GM23248 (cell line): ENCODE results near the gene BNIP3. TPM values are rescaled to one million over a fixed set of nuclear protein-coding genes. Genes with fewer than 3 reads are reported as not detected.

Experiments
- DNase-seq: peaks from one replicate; pipeline ENCODE4 v3.0.0-alpha.2; 2015
- H2AFZ ChIP-seq: fragments of 200-600 bp; sonication (generic); 2 replicates; pipeline ENCODE4 v1.6.1; 2016; ENCODE audit warnings: antibody characterized with exemption
- H3F3A ChIP-seq: fragments of 200-600 bp; sonication (generic); 2 replicates; pipeline ENCODE4 v1.6.1; 2016; ENCODE audit warnings: mild to moderate bottlenecking, antibody characterized with exemption, mixed run types; ENCODE audit not compliant: insufficient read depth
- H3K27ac ChIP-seq: fragments of 200-600 bp; sonication (generic); 2 replicates; pipeline ENCODE4 v1.5.1; 2016; ENCODE audit warnings: mild to moderate bottlenecking
- H3K27me3 ChIP-seq: fragments of 200-600 bp; sonication (generic); replicated peaks from 2 replicates; pipeline ENCODE4 v1.6.1; 2016; ENCODE audit warnings: mild to moderate bottlenecking; ENCODE audit not compliant: insufficient read depth
- H3K36me3 ChIP-seq: fragments of 200-600 bp; sonication (generic); 2 replicates; pipeline ENCODE4 v1.6.1; 2016; ENCODE audit warnings: low read depth, mild to moderate bottlenecking
- H3K4me1 ChIP-seq: fragments of 200-600 bp; sonication (generic); 2 replicates; pipeline ENCODE4 v1.6.1; 2016; ENCODE audit warnings: mild to moderate bottlenecking; ENCODE audit not compliant: insufficient read depth
- H3K4me2 ChIP-seq: fragments of 200-600 bp; sonication (generic); one replicate; pipeline ENCODE4 v1.6.1; 2016; ENCODE audit warnings: mild to moderate bottlenecking; ENCODE audit not compliant: unreplicated experiment
- H3K4me3 ChIP-seq: fragments of 200-600 bp; sonication (generic); 2 replicates; pipeline ENCODE4 v1.5.1; 2016; ENCODE audit warnings: mild to moderate bottlenecking
- H3K79me2 ChIP-seq: fragments of 200-600 bp; sonication (generic); 2 replicates; pipeline ENCODE4 v1.6.1; 2016; ENCODE audit warnings: mild to moderate bottlenecking; ENCODE audit not compliant: insufficient read depth
- H3K9ac ChIP-seq: fragments of 200-600 bp; sonication (generic); 2 replicates; pipeline ENCODE4 v1.6.1; 2016; ENCODE audit warnings: mild to moderate bottlenecking
- H3K9me2 ChIP-seq: fragments of 200-600 bp; sonication (generic); 2 replicates; pipeline ENCODE4 v1.6.1; 2016; ENCODE audit warnings: mixed run types, mild to moderate bottlenecking, moderate library complexity; ENCODE audit not compliant: insufficient read depth
- H3K9me3 ChIP-seq: fragments of 200-600 bp; sonication (generic); one replicate; pipeline ENCODE4 v1.6.1; 2017; ENCODE audit warnings: low read depth
- H4K20me1 ChIP-seq: fragments of 200-600 bp; sonication (generic); 2 replicates; pipeline ENCODE4 v1.6.0; 2016; ENCODE audit not compliant: insufficient read depth
- EZH2 ChIP-seq: fragments of 200-600 bp; sonication (generic); IDR thresholded peaks from 2 replicates; pipeline ENCODE4 v1.6.1; 2018; ENCODE audit warnings: antibody characterized with exemption, mild to moderate bottlenecking; ENCODE audit not compliant: insufficient read depth, poor library complexity, severe bottlenecking
- EZH2phosphoT487 ChIP-seq: fragments of 200-600 bp; sonication (generic); IDR thresholded peaks from 2 replicates; pipeline ENCODE4 v1.6.1; 2018; ENCODE audit warnings: antibody characterized with exemption, moderate library complexity, mild to moderate bottlenecking, low read depth; ENCODE audit not compliant: insufficient read depth
- WGBS, 2 experiments: methylation state at CpG; one replicate each; pipeline ENCODE4 v1.1.6; 2015 to 2017; ENCODE audit warnings: low lambda C conversion rate in 2 of 2, low coverage in 1 of 2; ENCODE audit errors: missing lambda C conversion rate in 2 of 2; 5-methylcytosine and 5-hydroxymethylcytosine counted together
- in situ Hi-C: fragments of 300-500 bp; cut with MboI; formaldehyde crosslinking; loops from 2 replicates; pipeline ENCODE4 v1.15.0; 2020
- polyA plus RNA-seq: library from polyadenylated mRNA; unstranded; fragments of >200 nt; fragmentation: Nextera tagmentation; extraction: Ambion mirVana; gene quantifications from 2 replicates; pipeline ENCODE4 v1.2.1, GENCODE V29; 2016
- total RNA-seq: library from RNA; depleted of rRNA; stranded (reverse); fragments of >200 nt; shearing (Covaris generic); gene quantifications from 2 replicates; pipeline ENCODE4 v1.2.3, GENCODE V29; 2014

Gene BNIP3
- total and polyA plus RNA-seq, 2 experiments from 2014 or later, result 370 to 423 TPM

GRCh38 chr10:131926743-131927595 is 54.8 kb downstream of the BNIP3 start:
- H3K9ac ChIP-seq, result no peak overlapping the region
- H3F3A ChIP-seq, result no peaks in the 10 kb centered on the region
- H3K9me3 ChIP-seq, result peaks cover 2% of the 10 kb centered on the region
- H3K4me2 ChIP-seq, result no peak overlapping the region
- no peaks in the 10 kb centered on the region for H3K9me2 ChIP-seq
- peaks cover 100% of the 10 kb centered on the region for H3K79me2 ChIP-seq
- in situ Hi-C loops, result no loop called here
- H3K36me3 ChIP-seq, result no peaks in the 10 kb centered on the region
- 93 to 96% methylated on average over 28 of the region's 28 CpGs for WGBS, 2 experiments
- H3K27me3 ChIP-seq, result no peaks in the 10 kb centered on the region
- H3K4me3 ChIP-seq, result no peak overlapping the region
- no peaks in the 10 kb centered on the region for H3K4me1 ChIP-seq
- no peak overlapping the region for H2AFZ ChIP-seq
- H3K27ac ChIP-seq, result no peak overlapping the region
- DNase-seq, result no peak
- no peak for TF ChIP-seq EZH2
- TF ChIP-seq EZH2phosphoT487, result no peak
- peaks cover 5% of the 10 kb centered on the region; the same call in 1 of the 2 replicates for H4K20me1 ChIP-seq

- H3K9me3 ChIP-seq, result peaks cover 2% of the 10 kb centered on the region
- no peaks in the 10 kb centered on the region for H3K27me3 ChIP-seq
- TF ChIP-seq EZH2phosphoT487 (no peak), EZH2 (no peak)
- in situ Hi-C loops, result no loop called here
- no peak overlapping the region for H3K27ac ChIP-seq
- H2AFZ ChIP-seq, result no peak overlapping the region
- H3K79me2 ChIP-seq, result peaks cover 100% of the 10 kb centered on the region
- no peaks in the 10 kb centered on the region for H3K9me2 ChIP-seq
- no peaks in the 10 kb centered on the region for H3K4me1 ChIP-seq
- H3K4me3 ChIP-seq, result no peak overlapping the region
- DNase-seq, result no peak
- 98 to 99% methylated on average over 10 of the region's 10 CpGs for WGBS, 2 experiments
- H3K4me2 ChIP-seq, result no peak overlapping the region
- H4K20me1 ChIP-seq, result peaks cover 5% of the 10 kb centered on the region; the same call in 1 of the 2 replicates
- no peaks in the 10 kb centered on the region for H3F3A ChIP-seq
- no peaks in the 10 kb centered on the region for H3K36me3 ChIP-seq
- no peak overlapping the region for H3K9ac ChIP-seq
Measured at GRCh38 chr10:131926253-131926652, 55.5 kb downstream of the BNIP3 start.

- Histone ChIP-seq H3K9me3 (peaks cover 2% of the 10 kb centered on the region), H3K4me3 (no peak overlapping the region), H3K27me3 (no peaks in the 10 kb centered on the region), H3K4me2 (no peak overlapping the region), H3K79me2 (peaks cover 100% of the 10 kb centered on the region), H4K20me1 (peaks cover 5% of the 10 kb centered on the region; the same call in 1 of the 2 replicates), H3F3A (no peaks in the 10 kb centered on the region), H3K9me2 (no peaks in the 10 kb centered on the region), H2AFZ (no peak overlapping the region), H3K27ac (no peak overlapping the region), H3K36me3 (no peaks in the 10 kb centered on the region), H3K9ac (no peak overlapping the region), H3K4me1 (no peaks in the 10 kb centered on the region)
- TF ChIP-seq EZH2, result no peak
- no peak for TF ChIP-seq EZH2phosphoT487
- WGBS, 2 experiments, result 91 to 92% methylated on average over 9 of the region's 9 CpGs
- no peak for DNase-seq
- in situ Hi-C loops, result no loop called here
Measured at GRCh38 chr10:131925716-131926115, 56.0 kb downstream of the BNIP3 start.

- no peaks in the 10 kb centered on the region for H3K9me2 ChIP-seq
- no peak for DNase-seq
Measured at GRCh38 chr10:131925011-131925649, 56.6 kb downstream of the BNIP3 start.

More at GRCh38 chr10:131925011-131925649, 56.6 kb downstream of the BNIP3 start:
- Histone ChIP-seq H3K79me2 (peaks cover 100% of the 10 kb centered on the region), H3K27ac (no peak overlapping the region), H3K4me3 (no peak overlapping the region), H3K9ac (no peak overlapping the region), H3K36me3 (no peaks in the 10 kb centered on the region), H4K20me1 (peaks cover 5% of the 10 kb centered on the region; the same call in 1 of the 2 replicates), H2AFZ (no peak overlapping the region), H3K4me2 (no peak overlapping the region), H3K9me3 (peaks cover 2% of the 10 kb centered on the region), H3K27me3 (no peaks in the 10 kb centered on the region), H3K4me1 (no peaks in the 10 kb centered on the region), H3F3A (no peaks in the 10 kb centered on the region)
- in situ Hi-C loops, result no loop called here
- no peak for TF ChIP-seq EZH2
- no peak for TF ChIP-seq EZH2phosphoT487
